HG02973 (cell line): ENCODE measurements around the gene EEA1.

Experiments
- ATAC-seq: cut with Tn5 transposase; IDR thresholded peaks from one replicate; pipeline ENCODE4 v1.9.1; 2021; ENCODE audit warnings: moderate library complexity; ENCODE audit not compliant: unreplicated experiment

Gene EEA1

GRCh38 chr12:92890601-92891106 lies 38.4 kb downstream of the EEA1 start:
- no peak for ATAC-seq

- no peak for ATAC-seq
Observed at GRCh38 chr12:92886131-92886530, 43.0 kb downstream of the EEA1 start.

DNA sequence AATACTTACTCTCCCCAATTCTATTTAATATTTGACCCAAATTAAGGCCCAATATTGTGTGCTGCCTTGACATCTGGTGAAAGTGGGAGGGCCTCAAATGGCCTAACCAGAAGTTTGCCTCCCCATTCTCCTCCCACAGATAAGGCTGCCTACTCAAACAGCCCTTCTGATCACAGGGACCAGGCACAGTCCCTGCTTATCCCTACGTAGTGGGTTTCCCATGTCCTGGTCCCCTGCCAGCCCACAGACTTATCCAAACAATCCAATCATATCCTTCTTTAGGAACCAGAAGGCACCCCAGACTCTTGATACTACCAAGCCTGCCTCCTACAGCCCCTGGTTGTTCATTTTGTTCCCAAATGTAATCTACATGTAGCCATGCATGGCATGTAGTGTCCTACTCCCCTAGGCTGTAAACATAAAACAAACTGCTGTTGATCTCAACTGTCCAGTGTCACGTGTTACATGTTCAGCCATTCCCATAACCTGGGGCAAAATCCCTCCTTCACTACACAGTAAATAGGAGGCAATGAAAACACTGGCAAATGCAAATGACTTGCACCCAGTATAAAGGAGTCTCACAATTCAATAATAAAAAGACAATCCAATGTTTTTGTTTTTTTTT lies 49.3 kb downstream of the EEA1 start:
- no peak for ATAC-seq

GRCh38 chr12:92877904-92878303 lies 51.2 kb downstream of the EEA1 start:
- no peak for ATAC-seq

DNA sequence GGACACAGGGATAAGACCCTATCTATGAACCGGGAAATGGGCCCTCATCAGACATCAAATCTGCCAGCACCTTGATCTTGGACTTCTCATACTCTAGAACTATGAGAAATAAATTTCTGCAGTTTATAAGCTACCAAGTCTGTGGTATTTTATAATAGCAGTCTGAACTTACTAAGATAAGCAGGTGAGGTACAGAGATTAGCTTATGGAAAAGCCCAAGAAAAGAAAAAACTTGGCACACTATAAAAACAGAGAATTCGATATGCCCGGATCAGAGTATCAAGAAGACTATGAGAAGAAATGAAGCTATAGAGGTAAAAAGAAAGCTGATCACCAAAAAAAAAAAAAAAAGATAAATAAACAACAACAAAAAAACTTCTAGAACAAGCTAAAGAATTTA lies 52.6 kb downstream of the EEA1 start:
- no peak for ATAC-seq

DNA sequence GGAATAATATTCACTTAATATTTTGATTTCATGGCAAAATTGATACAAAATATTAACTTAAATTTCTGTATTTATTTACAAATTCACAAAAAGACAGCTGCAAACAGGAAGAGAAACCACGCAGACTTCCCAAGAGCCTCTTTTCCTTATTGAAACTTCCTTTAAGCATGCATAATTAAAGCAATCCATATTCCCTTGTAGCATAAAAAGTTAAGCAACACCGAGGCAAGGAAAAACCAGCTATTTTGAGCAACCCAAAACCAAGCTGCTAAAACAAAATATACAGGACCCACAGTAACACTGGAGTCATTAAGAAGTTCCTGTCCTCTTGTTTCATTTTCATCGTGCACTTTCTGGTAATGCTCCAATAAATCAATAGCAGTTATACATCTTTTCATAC lies 58.0 kb downstream of the EEA1 start:
- no peak for ATAC-seq

GRCh38 chr12:92866418-92866817 lies 62.7 kb downstream of the EEA1 start:
- ATAC-seq = no peak

- ATAC-seq = no peak
Observed at GRCh38 chr12:92863251-92863650, 65.8 kb downstream of the EEA1 start.

DNA sequence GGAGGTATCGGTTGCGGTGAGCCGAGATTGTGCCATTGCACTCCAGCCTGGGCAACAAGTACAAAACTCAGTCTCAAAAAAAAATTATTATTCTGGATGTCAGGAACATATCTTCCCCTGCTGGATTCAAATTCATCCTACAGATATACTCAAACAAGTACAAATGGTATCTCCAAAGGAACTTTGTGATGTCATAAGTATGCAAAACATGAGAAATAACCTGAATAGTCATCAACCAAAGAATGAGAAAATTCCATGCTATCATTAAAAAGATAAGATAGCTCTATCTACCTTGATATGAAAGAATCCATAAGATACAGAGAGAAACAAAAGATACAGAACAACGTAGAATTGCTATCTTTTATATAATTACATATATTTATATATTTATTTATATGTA lies 67.7 kb downstream of the EEA1 start:
- ATAC-seq = no peak

DNA sequence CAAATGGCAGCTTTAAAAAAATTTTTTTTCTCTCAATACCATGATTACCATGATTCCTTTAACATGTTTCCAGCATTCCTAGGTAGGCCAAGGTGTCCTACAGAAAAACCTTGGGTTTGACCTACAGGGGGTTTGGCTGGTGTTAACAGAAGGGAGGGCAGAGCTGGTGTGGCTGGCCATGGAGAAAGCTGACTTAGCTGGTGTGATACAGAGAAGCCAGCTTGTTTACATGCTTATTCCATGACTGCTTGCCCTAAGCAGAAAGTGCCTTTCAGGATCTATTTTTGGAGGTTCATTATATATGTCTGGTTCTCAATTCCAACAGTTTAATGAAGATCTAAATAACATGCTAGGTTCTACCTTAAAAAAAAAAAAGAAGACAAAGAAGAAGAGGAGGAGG lies 68.6 kb downstream of the EEA1 start:
- no peak for ATAC-seq

GRCh38 chr12:92859650-92860386 lies 69.3 kb downstream of the EEA1 start:
- ATAC-seq = no peak

- no peak for ATAC-seq
Observed at GRCh38 chr12:92857818-92858217, 71.3 kb downstream of the EEA1 start.

- no peak for ATAC-seq
Observed at GRCh38 chr12:92854344-92854743, 74.8 kb downstream of the EEA1 start.

DNA sequence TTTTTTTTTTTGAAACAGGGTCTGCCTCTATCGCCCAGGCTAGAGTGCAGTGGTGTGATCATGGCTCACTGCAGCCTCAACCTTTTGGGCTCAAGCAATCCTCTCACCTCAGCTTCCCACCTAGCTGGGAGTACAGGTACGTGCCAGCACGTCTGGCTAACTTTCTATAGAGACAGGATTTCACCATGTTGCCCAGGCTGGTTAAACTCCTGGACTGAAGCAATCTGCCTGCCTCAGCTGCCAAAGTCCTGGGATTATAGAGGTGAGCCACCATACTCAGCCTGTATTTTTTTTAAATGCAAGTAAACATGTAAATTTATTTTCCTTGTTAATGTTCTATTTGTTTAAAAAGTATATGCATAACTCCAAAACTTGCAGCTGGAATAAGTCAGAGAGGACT lies 80.4 kb downstream of the EEA1 start:
- ATAC-seq = no peak

DNA sequence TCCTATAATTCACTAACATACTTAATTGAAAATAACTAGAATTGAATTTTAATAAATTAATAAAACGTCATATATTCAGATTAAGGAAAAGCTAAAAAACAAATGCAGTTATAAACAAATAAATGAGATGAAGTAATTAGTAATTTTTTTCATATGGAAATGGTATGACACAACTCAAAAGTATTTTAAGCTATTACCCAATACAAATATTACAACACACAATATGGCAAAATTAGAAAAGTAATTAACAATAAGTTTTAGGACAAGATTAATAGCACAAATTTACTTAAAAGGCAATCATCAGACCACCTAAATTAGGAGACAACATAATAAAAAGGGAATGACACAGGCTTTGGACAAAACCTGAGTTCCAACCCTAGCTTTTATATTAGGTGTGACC lies 81.7 kb downstream of the EEA1 start:
- no peak for ATAC-seq

DNA sequence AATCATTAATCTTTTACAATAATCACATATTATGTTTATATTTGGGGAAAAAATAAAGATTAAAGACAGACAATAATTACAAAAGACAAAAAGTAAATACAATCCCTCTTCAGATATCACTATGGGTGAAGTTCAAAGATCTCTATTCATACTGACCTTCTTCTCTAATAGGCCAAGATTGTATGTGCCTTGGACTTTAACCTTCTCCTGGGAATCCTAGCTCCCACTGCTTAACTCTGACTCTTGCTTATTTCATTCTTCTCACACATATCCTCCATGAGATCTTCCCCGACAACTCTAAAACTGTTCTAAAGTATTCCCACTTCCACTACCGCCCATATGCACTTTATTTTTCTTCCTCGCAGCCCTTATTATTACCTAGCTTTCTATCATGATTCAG lies 83.8 kb downstream of the EEA1 start:
- ATAC-seq = no peak

- ATAC-seq = no peak
Observed at GRCh38 chr12:92844151-92844763, 84.8 kb downstream of the EEA1 start.

- ATAC-seq = no peak
Observed at GRCh38 chr12:92829686-92830282, 99.3 kb downstream of the EEA1 start.

GRCh38 chr12:92828565-92828964 lies 100.5 kb downstream of the EEA1 start:
- no peak for ATAC-seq

DNA sequence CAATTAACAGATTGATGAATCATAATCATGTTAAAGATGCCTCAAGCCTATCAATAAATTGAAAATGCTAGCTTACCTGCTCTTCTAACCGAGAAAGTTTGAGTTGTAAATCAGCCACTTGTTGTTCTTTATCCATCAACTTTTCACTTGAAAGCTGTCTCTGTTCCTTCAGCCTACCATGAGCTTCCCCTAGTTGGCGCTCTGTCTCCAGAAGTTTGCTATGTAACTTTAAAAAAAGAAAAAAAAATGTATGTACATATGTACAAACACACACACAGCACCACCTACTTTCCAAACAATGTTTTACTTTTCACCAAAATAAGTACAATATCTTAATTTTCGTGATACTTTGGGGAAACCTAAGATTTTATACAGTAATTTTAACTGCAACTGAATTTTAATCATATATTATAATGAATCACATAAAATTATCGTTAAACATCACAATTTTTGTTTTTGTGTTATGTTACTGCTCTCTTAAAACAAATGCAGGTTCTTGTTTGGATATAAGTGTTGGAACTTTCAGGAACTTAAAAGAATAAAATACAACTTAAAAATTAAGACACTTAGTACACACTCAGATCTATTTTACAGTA lies 101.2 kb downstream of the EEA1 start:
- no peak for ATAC-seq

DNA sequence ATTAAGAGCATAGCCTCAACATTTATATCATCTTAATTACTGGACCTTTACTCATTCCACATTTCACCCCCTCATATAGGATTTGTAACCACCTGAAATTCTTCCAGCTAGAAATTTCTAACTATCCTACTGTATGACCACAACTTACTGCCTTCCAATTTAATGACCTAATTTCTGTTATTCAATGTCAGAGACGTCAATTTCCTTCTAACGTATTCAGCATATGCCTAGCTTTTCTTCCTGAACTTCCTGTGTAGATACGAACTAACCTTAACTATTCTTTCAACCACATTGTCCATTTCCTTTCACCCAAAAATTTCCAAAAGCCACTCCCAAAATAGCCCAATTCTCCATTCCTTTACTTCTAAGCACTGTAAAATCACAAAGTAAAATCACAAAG lies 108.0 kb downstream of the EEA1 start:
- no peak for ATAC-seq
